H1 (cell line): Measurements from ENCODE around the gene GSX1. TPM values are rescaled to one million over a fixed set of nuclear protein-coding genes. Genes with fewer than 3 reads are reported as not detected.

ENCODE experiments used
- ATF3 ChIP-seq: IDR thresholded peaks from 2 replicates; pipeline ENCODE4 v1.6.1; 2011; ENCODE audit warnings: low read depth, mild to moderate bottlenecking, low read length; ENCODE audit not compliant: insufficient read depth
- CTCF ChIP-seq, 3 experiments: IDR thresholded peaks; 1 replicate in 2 of 3; 2 replicates in 1 of 3; pipeline versions ENCODE4 v1.5.1 to v1.6.1; 2011; ENCODE audit warnings: low read length in 3 of 3, mild to moderate bottlenecking in 3 of 3, inconsistent platforms in 2 of 3, low read depth in 1 of 3, moderate library complexity in 1 of 3; ENCODE audit not compliant: insufficient read depth in 1 of 3; ENCODE audit errors: control extremely low read depth in 1 of 3
- HDAC6 ChIP-seq: IDR thresholded peaks from one replicate; pipeline ENCODE4 v1.7.1; 2012; ENCODE audit warnings: low read depth, mild to moderate bottlenecking, inconsistent platforms, low read length, moderate library complexity
- polyA plus RNA-seq, 7 experiments: library from polyadenylated mRNA; depleted of rRNA in 3 of 7; stranded (reverse) in 5 of 7; unstranded in 2 of 7; fragments of >200 nt in 5 of 7; fragments of 200-250 nt in 2 of 7; gene quantifications; 1 replicate in 5 of 7; 2 replicates in 1 of 7; 4 replicates in 1 of 7; pipeline versions ENCODE4 v1.2.1 to v1.2.3, GENCODE V29; 2011 to 2013; ENCODE audit warnings: missing spikeins in 2 of 7, mixed read lengths in 2 of 7
- total RNA-seq: library from RNA; stranded (reverse); fragmentation: NEBNext Ultra II Directional; extraction: Animal tissue kit (Norgen Biotek cat#: 25700); gene quantifications from 2 replicates; pipeline ENCODE4 v1.2.1, GENCODE V29; 2021

Gene GSX1
- total and polyA plus RNA-seq, 2 of the 8 experiments (the other 6 are each of a cell fraction or from before 2014, with no cell fraction given) = not detected

GRCh38 chr13:27772651-27773425 lies 19.4 kb upstream of the GSX1 start (continued):
- TF ChIP-seq CTCF (IDR thresholded peaks at IDR 0.05; ENCODE audit: control extremely low read depth in 1 of 3, insufficient read depth in 1 of 3, low read depth in 1 of 3, low read length in 3 of 3) = no peak
- TF ChIP-seq ATF3 = no peak
- TF ChIP-seq HDAC6 = no peak
- TF ChIP-seq, all 59 proteins: peak for 0
